Keratinocyte (primary cell): ENCODE data around the gene BMPR1B. TPM values are rescaled to one million over a fixed set of nuclear protein-coding genes. Genes with fewer than 3 reads are reported as not detected.
"Not testable (repeated sequence)": the region's sequence is repeated elsewhere in the genome, so short reads cannot be mapped to it uniquely, and the experiment has no call there.

Experiments
- DNase-seq: peaks from one replicate; pipeline ENCODE4 v3.0.0-alpha.2; 2011; ENCODE audit warnings: low read depth, missing footprints, low spot score
- FAIRE-seq: peaks from 2 replicates; lab custom pipeline; 2011; peaks lifted over from hg19 to GRCh38; lab: Jason Lieb, UNC
- H2AFZ ChIP-seq: 2 replicates; pipeline ENCODE4 v1.6.0; 2012; ENCODE audit warnings: low read length, control low read depth, inconsistent platforms; ENCODE audit not compliant: control insufficient read depth
- H3K27ac ChIP-seq: 2 replicates; pipeline ENCODE4 v1.5.1; 2011; ENCODE audit warnings: low read length; ENCODE audit not compliant: control insufficient read depth, insufficient read depth
- H3K27me3 ChIP-seq: 3 replicates; pipeline ENCODE4 v1.6.0; 2011; ENCODE audit warnings: low read length; ENCODE audit not compliant: control insufficient read depth, insufficient read depth; ENCODE audit errors: extremely low read depth
- H3K36me3 ChIP-seq, 2 experiments: 2 replicates in 1 of 2; 3 replicates in 1 of 2; pipeline ENCODE4 v1.5.1; 2011; ENCODE audit warnings: low read length in 2 of 2, mild to moderate bottlenecking in 1 of 2; ENCODE audit not compliant: control insufficient read depth in 2 of 2, insufficient read depth in 2 of 2; ENCODE audit errors: extremely low read depth in 1 of 2
- H3K4me1 ChIP-seq: 3 replicates; pipeline ENCODE4 v1.5.1; 2011; ENCODE audit warnings: low read length; ENCODE audit not compliant: control insufficient read depth, insufficient read depth; ENCODE audit errors: extremely low read depth
- H3K4me2 ChIP-seq: 3 replicates; pipeline ENCODE4 v1.6.0; 2011; ENCODE audit warnings: low read depth, low read length; ENCODE audit not compliant: control insufficient read depth, insufficient read depth; ENCODE audit errors: extremely low read depth
- H3K4me3 ChIP-seq, 3 experiments: fragments of 200-600 bp in 1 of 3; sonication (generic) in 1 of 3; 2 replicates in 2 of 3; 3 replicates in 1 of 3; pipeline ENCODE4 v1.5.1; 2011 to 2016; ENCODE audit warnings: low read length in 3 of 3, mild to moderate bottlenecking in 3 of 3, control low read depth in 2 of 3, inconsistent platforms in 1 of 3, low read depth in 1 of 3, mixed read lengths in 1 of 3, mixed run types in 1 of 3, moderate library complexity in 1 of 3; ENCODE audit not compliant: control insufficient read depth in 2 of 3, insufficient read depth in 2 of 3; ENCODE audit errors: extremely low read depth in 1 of 3
- H3K79me2 ChIP-seq: 2 replicates; pipeline ENCODE4 v1.6.0; 2012; ENCODE audit warnings: low read length; ENCODE audit not compliant: control insufficient read depth, insufficient read depth
- H3K9ac ChIP-seq: 3 replicates; pipeline ENCODE4 v1.6.0; 2011; ENCODE audit warnings: low read length; ENCODE audit not compliant: control insufficient read depth, insufficient read depth; ENCODE audit errors: extremely low read depth
- H3K9me1 ChIP-seq: 3 replicates; pipeline ENCODE4 v1.6.0; 2011; ENCODE audit warnings: low read length; ENCODE audit not compliant: control insufficient read depth, insufficient read depth; ENCODE audit errors: extremely low read depth
- H3K9me3 ChIP-seq: 2 replicates; pipeline ENCODE4 v1.5.1; 2012; ENCODE audit warnings: low read depth, low read length; ENCODE audit not compliant: control insufficient read depth
- H4K20me1 ChIP-seq: 3 replicates; pipeline ENCODE4 v1.6.0; 2011; ENCODE audit warnings: low read length; ENCODE audit not compliant: control insufficient read depth, insufficient read depth; ENCODE audit errors: extremely low read depth
- CTCF ChIP-seq, 3 experiments: IDR thresholded peaks in 1 of 3; conservative IDR thresholded peaks in 1 of 3; optimal IDR thresholded peaks in 1 of 3; 2 replicates in 2 of 3; 3 replicates in 1 of 3; pipeline versions ENCODE3 to v1.5.1; 2011; ENCODE audit warnings: low read length in 3 of 3, mild to moderate bottlenecking in 3 of 3, moderate library complexity in 2 of 3, control low read depth in 1 of 3, inconsistent platforms in 1 of 3; ENCODE audit not compliant: insufficient read depth in 2 of 3; ENCODE audit errors: extremely low read depth in 1 of 3
- EZH2 ChIP-seq: IDR thresholded peaks from one replicate; pipeline ENCODE4 v1.6.1; 2012; ENCODE audit warnings: inconsistent platforms, mild to moderate bottlenecking, low read length, moderate library complexity
- dilution Hi-C: fragments of 300-500 bp; cut with MboI; formaldehyde crosslinking; loops from one replicate; pipeline ENCODE4 v1.7.0; 2020; ENCODE audit warnings: low sequenced_read_pairs; ENCODE audit not compliant: extremely low pct_ligation_motif_present
- polyA plus RNA-seq, 5 experiments: library from polyadenylated mRNA; depleted of rRNA in 3 of 5; stranded (reverse) in 3 of 5; stranded (forward) in 1 of 5; unstranded in 1 of 5; fragments of >200 nt; gene quantifications; 1 replicate in 1 of 5; 2 replicates in 3 of 5; 3 replicates in 1 of 5; pipeline versions ENCODE4 v1.2.1 to v1.2.3, GENCODE V29; 2011 to 2012; ENCODE audit warnings: missing spikeins in 2 of 5, low read depth in 1 of 5, low replicate concordance in 1 of 5

Gene BMPR1B
- polyA plus RNA-seq, 1 donor (not counting 4 experiments of a cell fraction or from before 2014, with no cell fraction given), result 0.89 TPM

GRCh38 chr4:95061220-95061619 lies 303.5 kb downstream of the BMPR1B start:
- no peak for DNase-seq

GRCh38 chr4:95061801-95062200 lies 304.0 kb downstream of the BMPR1B start:
- H4K20me1 ChIP-seq, dilution Hi-C loops, FAIRE-seq, H3K4me2 ChIP-seq, H2AFZ ChIP-seq, H3K36me3 ChIP-seq, H3K79me2 ChIP-seq, H3K27ac ChIP-seq, DNase-seq, H3K9ac ChIP-seq, H3K27me3 ChIP-seq, H3K9me1 ChIP-seq, H3K9me3 ChIP-seq, H3K4me3 ChIP-seq: not testable (repeated sequence)
- peaks cover 11% of the 10 kb centered on the region for H3K4me1 ChIP-seq

More at GRCh38 chr4:95061220-95061619, 303.5 kb downstream of the BMPR1B start:
- dilution Hi-C loops, result no loop called here
- Histone ChIP-seq H3K9ac (no peak overlapping the region), H3K4me1 (peaks cover 5% of the 10 kb centered on the region), H3K27me3 (no peaks in the 10 kb centered on the region), H3K4me2 (no peak overlapping the region), H3K9me3 (no peaks in the 10 kb centered on the region), H4K20me1 (no peaks in the 10 kb centered on the region), H2AFZ (no peak overlapping the region), H3K36me3 (no peaks in the 10 kb centered on the region), H3K9me1 (no peaks in the 10 kb centered on the region), H3K79me2 (no peaks in the 10 kb centered on the region), H3K4me3 (no peak overlapping the region), H3K27ac (no peak overlapping the region)
- TF ChIP-seq EZH2 (no peak), CTCF (optimal IDR thresholded peaks at IDR 0.05 in 1 of 3, IDR thresholded peaks at IDR 0.05 in 1 of 3, conservative IDR thresholded peaks at IDR 0.05 in 1 of 3; ENCODE audit: extremely low read depth in 1 of 3, insufficient read depth in 2 of 3, low read length in 3 of 3) (no peak)
- FAIRE-seq, result no peak

GRCh38 chr4:95066050-95066449 lies 308.3 kb downstream of the BMPR1B start:
- Histone ChIP-seq H3K4me1 (peaks cover 11% of the 10 kb centered on the region), H3K4me3 (no peak overlapping the region), H2AFZ (peak overlapping the region; percentile 4), H3K36me3 (no peaks in the 10 kb centered on the region), H3K9me1 (no peaks in the 10 kb centered on the region), H3K27ac (no peak overlapping the region), H4K20me1 (no peaks in the 10 kb centered on the region), H3K79me2 (no peaks in the 10 kb centered on the region), H3K4me2 (peak overlapping the region; percentile 59), H3K9me3 (no peaks in the 10 kb centered on the region), H3K27me3 (no peaks in the 10 kb centered on the region), H3K9ac (no peak overlapping the region)
- no peak for TF ChIP-seq EZH2
- TF ChIP-seq CTCF (optimal IDR thresholded peaks at IDR 0.05 in 1 of 3, IDR thresholded peaks at IDR 0.05 in 1 of 3, conservative IDR thresholded peaks at IDR 0.05 in 1 of 3; ENCODE audit: extremely low read depth in 1 of 3, insufficient read depth in 2 of 3, low read length in 3 of 3), result no peak
- dilution Hi-C loops, result no loop called here
- peak; percentile 87 for FAIRE-seq
- no peak for DNase-seq
